ENCODE results near the gene ERCC8.
"Not testable (repeated sequence)": the region's sequence is repeated elsewhere in the genome, so short reads cannot be mapped to it uniquely, and the experiment has no call there.

The ERCC8 gene

DNA sequence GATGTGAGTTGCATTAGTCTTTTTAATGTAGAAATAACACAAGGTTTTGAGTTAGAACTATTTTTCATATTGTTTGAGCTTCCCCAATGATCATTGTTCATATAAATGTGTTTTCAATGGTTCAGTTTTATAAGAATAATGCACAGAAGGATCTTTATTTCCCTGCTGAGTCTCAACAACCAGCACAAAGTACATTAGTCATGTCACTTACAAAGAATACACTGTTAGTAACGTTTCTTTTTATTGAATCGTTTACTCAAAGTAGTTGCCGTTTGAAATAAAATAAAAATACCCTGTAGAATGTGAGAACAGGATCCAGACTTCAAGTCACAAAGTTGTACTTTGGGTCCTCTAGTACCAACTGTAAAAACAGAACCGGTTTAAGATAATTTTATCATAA lies 41.5 kb downstream of the ERCC8 start:
- DNase-seq (ENCODE audit: low spot score) = no peak

DNA sequence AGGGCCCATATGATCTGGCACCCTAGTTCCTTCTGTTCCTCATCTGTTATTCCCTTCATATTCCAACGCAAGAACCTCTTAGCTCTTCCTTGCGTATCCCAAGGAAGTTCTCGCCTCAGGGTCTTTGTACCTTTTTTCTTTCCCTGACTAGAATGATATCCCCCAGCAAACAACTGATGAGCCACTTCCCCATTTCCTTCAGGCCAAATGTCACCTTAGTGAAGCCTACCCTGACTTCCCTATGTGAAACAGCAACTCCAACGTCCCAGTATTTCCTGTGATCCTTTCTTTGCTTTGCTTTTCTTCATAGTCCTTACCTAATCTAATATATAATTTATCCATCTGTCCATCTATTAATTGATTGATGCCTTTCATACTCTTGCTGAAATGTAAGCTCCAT lies 47.9 kb downstream of the ERCC8 start:
- DNase-seq (ENCODE audit: low spot score) = no peak

DNA sequence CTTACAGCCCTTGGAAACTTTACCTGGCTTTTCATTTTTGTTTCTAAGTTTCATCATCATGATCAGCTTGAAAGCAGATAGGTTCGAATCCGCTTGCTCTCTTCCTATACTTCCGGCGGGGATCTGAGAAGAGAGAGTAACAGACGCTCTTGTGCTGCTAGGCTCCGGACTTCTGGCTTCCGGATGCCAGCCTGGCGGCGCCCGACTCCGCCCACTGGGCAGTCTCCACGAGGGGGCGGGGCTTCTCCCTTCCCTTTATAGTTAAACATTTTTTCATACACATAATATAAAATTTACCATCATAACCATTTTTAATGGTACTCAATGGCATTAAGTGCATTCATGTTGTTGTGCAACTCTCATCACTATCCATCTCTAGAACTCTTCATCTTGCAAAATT lies 51.3 kb downstream of the ERCC8 start:
- no peak for DNase-seq (ENCODE audit: low spot score)

- DNase-seq (ENCODE audit: low spot score) = no peak
Measured at GRCh38 chr5:60891667-60892066, 53.2 kb downstream of the ERCC8 start.

DNA sequence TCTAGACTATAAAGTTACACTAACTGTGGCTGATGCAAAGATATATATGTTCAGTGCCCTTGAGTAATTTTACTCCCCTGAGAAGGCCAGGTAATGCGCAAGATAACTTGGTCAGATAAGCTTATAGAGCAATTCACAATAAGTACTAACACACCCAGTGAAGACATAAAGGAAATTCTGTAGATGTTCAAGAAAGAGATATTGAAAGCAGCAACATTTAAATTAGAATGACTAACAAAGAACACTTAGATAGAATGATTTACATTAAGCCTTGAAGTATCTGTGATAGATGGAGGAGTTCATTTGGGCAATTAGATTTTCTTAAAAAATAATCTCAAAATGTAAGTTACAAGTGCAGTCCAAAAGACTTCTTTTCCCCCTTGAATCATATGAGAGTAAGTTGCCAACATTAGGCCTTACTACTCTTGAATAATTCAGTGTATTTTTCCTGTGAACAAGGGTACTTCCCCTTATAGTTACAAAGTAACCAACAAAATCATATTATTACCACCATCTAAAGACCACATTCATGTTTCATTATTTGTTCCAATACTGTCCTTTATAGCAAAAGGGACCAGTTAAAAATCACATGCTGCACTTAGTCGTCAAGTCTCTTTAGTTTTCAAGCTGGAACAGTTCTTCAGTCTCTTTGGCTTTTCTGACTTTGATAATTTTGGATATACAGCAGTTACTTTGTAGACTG lies 56.4 kb downstream of the ERCC8 start:
- no peak for DNase-seq (ENCODE audit: low spot score)

DNA sequence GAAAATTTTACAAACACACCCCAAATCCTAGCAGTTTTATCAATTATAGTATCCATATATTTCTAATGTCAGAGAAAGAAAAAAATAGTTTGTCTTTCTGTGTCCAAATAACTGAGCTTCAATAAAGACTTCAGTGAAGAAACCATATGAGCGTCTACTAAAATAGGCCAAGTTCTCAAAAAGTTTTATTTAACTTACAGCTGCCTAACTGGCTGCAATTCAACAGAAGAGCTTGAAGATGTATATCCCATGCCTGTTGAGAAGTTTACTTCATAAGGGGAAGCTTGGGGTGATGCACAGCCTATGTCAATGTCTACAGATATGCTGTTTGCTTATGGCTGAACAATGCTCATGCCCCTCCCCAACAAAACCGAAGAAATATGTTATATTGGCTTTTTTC lies 57.1 kb downstream of the ERCC8 start:
- DNase-seq (ENCODE audit: low spot score) = no peak

DNA sequence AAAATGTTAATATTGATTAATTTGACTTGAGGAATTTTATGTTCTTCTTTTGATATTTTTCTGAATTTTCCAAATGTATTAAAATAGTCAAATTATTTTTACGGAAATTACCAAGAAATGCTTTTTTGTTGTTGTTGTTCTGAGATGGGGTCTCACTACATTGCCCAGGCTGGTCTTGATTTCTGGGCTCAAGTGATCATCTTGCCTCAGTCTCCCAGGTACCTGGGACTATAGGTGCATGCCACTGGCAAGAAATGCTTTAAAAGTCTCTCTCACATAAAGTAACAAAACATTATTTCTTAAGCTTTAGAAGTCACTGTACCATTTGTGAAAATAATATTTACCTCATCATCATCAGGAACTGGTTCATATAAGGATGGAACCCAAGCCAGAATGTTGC lies 57.8 kb downstream of the ERCC8 start:
- DNase-seq (ENCODE audit: low spot score) = no peak

DNA sequence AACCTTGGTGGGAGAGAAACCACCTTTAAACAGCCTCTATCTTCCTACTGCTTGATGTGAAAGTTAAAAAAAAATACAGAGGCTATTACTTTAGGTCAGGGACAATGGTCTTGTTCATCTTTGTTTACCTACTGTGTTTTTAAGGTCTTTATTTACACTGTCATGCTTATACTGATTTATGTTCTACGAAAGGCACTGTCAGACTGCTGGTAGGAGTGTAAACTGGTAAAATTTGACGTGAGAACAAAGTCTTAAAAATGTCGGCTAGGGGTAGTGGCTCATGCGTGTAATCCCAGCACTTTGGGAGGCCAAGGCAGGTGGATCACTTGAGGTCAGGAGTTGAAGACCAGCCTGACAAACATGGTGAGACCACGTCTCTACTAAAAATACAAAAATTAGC lies 58.7 kb downstream of the ERCC8 start:
- no peak for DNase-seq (ENCODE audit: low spot score)

- DNase-seq (ENCODE audit: low spot score) = no peak
Measured at GRCh38 chr5:60883229-60883628, 61.6 kb downstream of the ERCC8 start.

DNA sequence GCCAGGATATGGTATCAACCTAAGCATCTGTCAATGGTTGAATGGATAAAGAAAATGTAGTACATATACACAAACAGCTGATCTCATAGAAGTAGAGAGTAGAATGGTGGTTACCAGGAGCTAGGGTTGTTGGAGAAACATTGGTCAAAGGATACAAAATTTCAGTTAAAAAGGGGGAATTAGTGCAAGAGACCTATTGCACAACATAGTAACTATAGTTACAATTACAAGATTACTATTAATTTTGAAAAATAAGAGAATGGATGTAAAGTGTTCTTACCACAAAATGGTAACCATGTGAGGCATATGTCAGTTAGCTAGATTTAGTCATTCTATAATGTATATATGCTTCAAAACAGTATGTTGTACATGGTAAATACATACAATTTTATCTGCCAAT lies 72.0 kb downstream of the ERCC8 start:
- no peak for DNase-seq (ENCODE audit: low spot score)

- no peak for DNase-seq (ENCODE audit: low spot score)
Measured at GRCh38 chr5:60870857-60871256, 74.0 kb downstream of the ERCC8 start.

DNA sequence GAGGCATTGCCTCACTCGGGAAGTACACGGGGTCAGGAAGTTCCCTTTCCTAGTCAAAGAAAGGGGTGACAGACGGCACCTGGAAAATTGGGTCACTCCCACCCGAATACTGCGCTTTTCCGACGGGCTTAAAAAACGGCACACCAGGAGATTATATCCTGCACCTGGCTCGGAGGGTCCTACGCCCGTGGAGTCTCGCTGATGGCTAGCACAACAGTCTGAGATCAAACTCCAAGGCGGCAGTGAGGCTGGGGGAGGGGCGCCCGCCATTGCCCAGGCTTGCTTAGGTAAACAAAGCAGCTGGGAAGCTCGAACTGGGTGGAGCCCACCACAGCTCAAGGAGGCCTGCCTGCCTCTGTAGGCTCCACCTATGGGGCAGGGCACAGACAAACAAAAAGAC lies 84.3 kb downstream of the ERCC8 start:
- DNase-seq (ENCODE audit: low spot score) = not testable (repeated sequence)

- no peak for DNase-seq (ENCODE audit: low spot score)
Measured at GRCh38 chr5:60856066-60856465, 88.8 kb downstream of the ERCC8 start.

- no peak for DNase-seq (ENCODE audit: low spot score)
Measured at GRCh38 chr5:60852940-60853339, 91.9 kb downstream of the ERCC8 start.

DNA sequence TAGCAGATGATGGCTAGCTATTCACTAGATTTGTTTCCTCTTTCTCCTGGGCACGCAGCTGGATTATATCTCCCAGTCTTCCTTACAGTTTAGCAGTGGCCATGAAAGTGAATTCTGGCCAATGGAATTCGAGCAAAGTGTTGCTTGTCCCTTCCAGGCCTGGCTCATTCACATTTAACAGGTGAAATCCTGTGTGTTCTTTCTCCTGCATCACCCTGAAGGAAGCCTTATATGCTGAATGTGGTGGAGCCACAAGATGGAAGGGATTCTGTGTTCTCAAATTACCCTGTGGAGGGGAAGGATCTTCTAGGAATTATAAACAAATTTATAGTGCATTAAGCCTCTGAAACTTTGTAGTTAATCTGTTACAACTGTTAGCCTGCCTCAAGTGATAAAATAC lies 92.6 kb downstream of the ERCC8 start:
- DNase-seq (ENCODE audit: low spot score) = no peak

DNA sequence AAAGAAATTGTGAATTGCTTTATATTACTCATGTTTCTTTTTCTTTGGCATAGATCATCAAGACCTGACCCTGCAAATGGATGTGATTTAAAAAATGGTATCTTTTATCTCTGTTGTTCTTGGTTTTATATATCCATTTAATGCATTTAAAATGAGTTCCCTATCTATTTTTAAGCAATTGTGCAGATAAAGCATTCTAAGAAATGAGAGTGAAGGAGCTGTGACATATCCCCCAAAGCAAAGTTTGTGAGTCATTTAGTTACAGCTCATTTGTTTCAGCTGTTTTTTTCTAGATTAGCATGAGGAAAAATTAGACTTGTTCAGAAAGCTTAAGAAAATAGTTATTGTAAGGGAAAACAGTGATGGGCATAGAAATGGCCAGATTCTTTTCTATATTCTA lies 93.2 kb downstream of the ERCC8 start:
- no peak for DNase-seq (ENCODE audit: low spot score)

GRCh38 chr5:60846298-60846697 lies 98.6 kb downstream of the ERCC8 start:
- DNase-seq (ENCODE audit: low spot score) = no peak

GRCh38 chr5:60843936-60844905 lies 100.6 kb downstream of the ERCC8 start, which contains the start of gene ELOVL7:
Gene ELOVL7, minus strand, starts transcription at chr5:60844269. Its CDS starts 56,872 bp downstream, at chr5:60787397.
- DNase-seq (ENCODE audit: low spot score) = no peak

GRCh38 chr5:60843386-60843935 lies 101.4 kb downstream of the ERCC8 start:
- no peak for DNase-seq (ENCODE audit: low spot score)

DNA sequence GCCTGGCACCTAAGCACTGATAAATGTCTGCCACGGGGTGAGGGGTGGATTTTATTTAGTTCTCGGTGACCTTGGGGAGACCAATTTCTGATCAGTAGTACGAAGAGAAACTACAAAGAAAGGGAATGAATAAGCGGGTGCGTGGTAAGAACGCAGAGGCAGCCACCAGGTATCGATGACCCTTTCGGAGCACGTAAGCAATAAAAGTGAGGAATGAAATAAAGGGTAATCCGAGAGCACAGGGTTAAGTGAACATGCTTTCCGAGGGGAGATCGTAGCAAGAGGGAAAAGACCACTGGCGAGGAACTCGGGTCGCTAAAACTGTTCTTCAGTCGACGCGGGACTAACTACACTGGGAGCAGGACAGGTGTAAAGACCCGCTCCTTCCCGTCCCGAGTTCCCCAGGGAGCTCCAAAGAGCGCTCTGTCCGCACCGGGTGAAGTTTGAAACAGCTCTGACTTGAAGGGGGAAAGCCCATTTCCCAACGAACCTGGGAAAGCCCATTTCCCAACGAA lies 101.9 kb downstream of the ERCC8 start:
- DNase-seq (ENCODE audit: low spot score) = no peak

DNA sequence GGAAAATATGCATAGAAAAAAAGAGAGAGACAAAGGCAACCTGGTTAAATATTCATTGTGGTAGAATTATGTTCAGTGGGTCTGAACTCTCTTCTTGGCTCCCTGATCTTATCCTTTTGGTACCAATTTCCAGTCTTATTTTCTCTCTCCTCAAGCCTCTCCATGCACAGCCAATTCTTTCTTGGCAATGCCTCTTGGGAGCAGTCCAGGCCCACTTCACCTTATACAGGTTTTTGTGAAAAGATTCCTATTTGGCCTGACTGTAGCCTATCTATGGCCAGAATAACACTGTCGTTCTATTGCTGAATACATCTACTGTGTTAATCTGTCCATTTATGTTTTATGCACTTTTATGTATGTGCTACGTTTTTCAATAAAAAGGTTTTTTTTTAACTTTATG lies 103.5 kb downstream of the ERCC8 start:
- no peak for DNase-seq (ENCODE audit: low spot score)

- no peak for DNase-seq (ENCODE audit: low spot score)
Measured at GRCh38 chr5:60836131-60836530, 108.7 kb downstream of the ERCC8 start.

- DNase-seq (ENCODE audit: low spot score) = no peak
Measured at GRCh38 chr5:60835554-60835953, 109.3 kb downstream of the ERCC8 start.
